SIG-M5 treated with dmso at 0.1 percent for 504 hours (cell line): ENCODE data around the gene CRLF3.
"Not testable (repeated sequence)": the region's sequence is repeated elsewhere in the genome, so short reads cannot be mapped to it uniquely, and the experiment has no call there.

Experiments used
- DNase-seq: peaks from one replicate; lab custom pipeline; 2025; ENCODE audit not compliant: unreplicated experiment; lab: John Stamatoyannopoulos, UW

Gene CRLF3

GRCh38 chr17:30814860-30815259 is 9.6 kb downstream of the CRLF3 start:
- DNase-seq = peak; percentile 73

GRCh38 chr17:30814236-30814635 is 10.3 kb downstream of the CRLF3 start:
- not testable (repeated sequence) for DNase-seq

DNA sequence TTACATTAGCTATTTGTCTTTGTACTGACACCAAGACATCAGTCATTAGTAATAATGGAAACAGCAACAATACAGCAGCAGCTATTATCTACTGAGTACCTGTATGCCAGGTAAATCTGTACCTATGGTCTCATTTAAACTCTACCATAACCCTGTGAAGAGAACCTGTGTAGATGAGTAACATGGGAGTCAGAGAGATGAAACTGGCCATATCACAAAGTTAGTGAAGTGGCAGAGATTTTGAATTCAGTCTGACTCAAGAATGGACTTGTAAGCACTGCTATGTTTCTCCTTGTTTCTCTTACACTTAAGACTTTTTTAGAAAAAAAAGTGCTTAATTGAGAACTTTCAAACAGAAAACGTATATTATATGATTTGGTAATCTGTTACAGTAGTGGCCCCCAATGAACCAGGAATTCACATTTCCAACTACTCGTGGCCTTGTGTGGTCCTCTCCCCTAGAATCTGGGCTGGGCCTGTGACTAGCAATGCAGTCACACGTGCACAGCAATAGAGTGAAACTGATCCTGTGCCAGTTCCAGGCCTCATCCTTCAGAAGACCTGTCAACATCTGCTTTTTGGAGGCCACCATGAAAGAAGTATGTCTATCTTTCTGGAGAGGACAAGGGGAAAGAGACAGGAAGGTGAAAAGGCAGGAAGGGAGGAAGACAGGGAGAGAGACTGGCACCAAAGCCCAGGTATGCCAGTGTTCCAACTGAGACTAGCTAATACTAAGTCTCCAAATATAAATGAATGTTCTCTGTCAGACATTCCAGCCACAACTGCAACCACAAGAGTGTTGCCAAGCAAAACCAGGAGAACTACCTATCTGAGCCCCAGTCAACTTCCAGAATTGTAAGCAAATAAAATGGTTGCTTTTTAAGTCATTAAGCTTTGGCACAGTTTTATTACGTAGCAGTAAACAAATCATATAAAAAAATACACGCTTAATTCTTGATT is 12.0 kb downstream of the CRLF3 start:
- DNase-seq = no peak

DNA sequence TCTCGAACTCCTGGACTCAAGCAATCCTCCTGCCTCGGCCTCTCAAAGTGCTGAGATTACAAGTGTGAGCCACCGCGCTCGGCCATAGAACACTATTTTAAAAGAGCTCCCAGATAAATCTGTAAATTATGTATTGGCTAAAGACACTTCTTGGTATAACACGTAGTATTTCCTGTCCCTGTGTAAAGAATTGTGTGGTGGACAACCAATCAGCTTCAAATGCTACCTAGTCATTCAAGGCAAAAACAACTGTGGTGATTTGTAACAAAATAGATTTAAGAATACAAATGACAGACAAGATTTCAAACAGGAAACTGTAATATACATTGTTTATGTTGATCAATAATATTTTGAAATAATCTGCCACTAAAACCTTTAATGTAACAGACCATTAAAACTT is 14.6 kb downstream of the CRLF3 start:
- no peak for DNase-seq

DNA sequence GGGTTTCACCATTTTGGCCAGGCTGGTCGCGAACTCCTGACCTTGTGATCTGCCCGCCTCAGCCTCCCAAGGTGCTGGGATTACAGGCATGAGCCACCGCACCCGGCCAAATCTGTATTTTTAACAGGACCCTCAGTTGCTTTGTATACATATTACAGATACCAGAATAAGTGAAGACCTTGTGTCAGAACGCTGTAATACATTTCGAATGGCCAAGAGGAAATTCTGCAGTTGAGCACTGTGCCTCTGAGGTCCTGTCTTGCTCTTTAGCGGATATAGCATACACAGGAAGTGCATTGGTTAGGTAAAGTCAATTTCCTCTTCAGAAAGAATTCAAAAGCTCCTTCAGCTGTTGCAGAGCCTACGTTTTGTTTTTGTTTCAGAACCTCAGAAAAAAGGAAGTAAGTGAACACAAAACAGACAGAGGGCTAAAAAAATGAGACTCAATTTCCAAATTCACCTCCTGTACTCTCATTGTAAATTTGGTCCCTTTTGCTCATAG is 15.7 kb downstream of the CRLF3 start:
- DNase-seq = peak; percentile 97

GRCh38 chr17:30807896-30808295 is 16.6 kb downstream of the CRLF3 start:
- no peak for DNase-seq

DNA sequence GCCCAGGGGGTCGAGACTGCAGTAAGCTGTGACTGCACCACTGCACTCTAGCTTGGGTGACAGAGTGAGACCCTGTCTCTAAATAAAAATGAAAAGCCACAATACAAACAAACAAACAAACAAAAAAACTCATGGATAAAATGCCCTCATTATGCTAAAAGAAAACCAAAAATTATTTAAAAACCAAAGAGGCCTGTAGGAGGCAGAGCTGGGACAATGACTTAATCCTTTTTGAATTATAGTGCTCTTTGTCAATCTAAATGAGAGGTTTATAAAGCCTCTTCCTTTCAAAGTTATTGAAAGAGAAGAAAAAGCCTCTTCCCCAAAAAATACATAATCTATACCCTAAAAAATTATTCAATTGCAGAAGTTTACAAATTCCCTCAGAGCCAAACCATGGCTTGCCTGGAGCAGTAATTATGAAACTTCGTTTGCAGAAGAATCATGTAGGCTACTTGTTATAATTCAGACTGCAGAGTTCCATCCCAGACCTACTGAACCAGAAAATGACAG is 18.5 kb downstream of the CRLF3 start:
- no peak for DNase-seq

- no peak for DNase-seq
Measured at GRCh38 chr17:30801671-30802070, 22.8 kb downstream of the CRLF3 start.

- no peak for DNase-seq
Measured at GRCh38 chr17:30796016-30796415, 28.5 kb downstream of the CRLF3 start.

- DNase-seq = no peak
Measured at GRCh38 chr17:30794372-30794771, 30.1 kb downstream of the CRLF3 start.

- DNase-seq = no peak
Measured at GRCh38 chr17:30793282-30793977, 31.1 kb downstream of the CRLF3 start.

DNA sequence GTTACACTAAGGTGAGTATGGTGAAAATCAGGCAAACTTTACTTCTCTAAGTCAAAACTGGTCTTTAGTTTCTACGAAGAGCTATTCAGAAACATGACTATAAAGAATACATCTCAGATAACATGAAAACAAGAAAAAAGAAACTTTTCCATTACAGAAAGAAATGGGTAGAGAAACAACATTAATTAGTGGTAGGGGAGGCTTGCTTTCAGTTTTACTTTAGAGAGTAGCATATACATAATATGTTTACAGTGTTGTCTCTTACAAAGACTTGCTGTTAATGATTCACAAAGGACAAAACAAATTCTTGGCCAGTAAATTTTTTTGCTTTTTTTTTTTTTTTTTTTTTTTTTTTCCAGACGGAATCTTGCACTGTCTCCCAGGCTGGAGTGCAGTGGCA is 34.2 kb downstream of the CRLF3 start:
- DNase-seq = no peak

GRCh38 chr17:30788918-30789317 is 35.6 kb downstream of the CRLF3 start:
- DNase-seq = no peak

DNA sequence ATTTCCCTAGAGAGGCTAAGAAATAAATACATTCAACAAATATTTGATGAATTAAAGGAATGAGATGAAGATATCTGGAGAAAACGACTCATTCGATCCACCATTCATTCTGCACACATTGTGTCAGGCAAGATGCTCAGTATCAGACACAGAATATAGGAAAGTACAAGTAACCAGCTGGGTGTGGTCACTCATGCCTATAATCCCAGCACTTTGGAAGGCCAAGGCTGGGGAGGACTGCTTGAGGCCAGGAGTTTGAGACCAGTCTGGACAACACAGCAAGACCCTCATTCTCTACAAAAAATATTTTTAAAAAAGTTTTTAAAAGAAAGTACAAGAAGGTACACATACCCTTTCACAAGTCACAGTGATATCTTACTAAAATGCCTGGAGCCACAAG is 42.3 kb downstream of the CRLF3 start:
- no peak for DNase-seq

DNA sequence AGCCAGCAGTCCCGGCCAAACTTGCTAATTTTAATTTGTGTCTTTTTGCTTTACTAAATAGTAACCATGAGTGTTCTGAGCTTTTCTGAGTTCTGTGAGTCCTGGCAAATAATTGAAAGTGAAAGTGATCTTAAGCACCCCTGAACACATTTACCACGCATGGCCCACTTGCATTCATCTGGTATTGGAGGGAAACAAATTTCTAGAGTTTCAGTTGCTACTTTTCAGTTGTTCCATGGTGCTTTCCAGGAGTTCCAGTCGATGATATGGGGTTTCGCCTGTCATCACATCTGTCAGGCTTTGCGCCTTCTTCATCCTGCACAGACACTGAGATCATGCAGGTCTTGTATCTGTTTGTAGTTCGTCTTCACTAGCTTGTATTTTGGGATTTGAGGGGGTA is 44.1 kb downstream of the CRLF3 start:
- DNase-seq = no peak

DNA sequence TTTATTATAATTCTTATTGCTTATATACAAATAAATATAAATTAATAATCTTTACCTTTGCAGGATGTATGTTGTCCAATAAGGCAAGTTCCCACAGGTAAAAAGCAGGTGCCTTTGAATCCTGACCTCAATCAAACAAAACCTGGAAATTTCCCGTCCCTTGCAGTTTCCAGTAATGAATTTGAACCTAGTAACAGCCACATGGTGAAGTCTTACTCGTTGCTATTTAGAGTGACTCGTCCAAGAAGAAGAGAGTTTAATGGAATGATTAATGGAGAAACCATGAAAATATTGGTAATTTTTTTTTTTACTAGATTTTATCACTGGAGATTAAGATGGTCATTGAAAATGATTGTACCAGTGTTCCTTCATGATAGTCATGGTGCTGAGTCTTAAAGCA is 55.7 kb downstream of the CRLF3 start:
- not testable (repeated sequence) for DNase-seq

GRCh38 chr17:30767641-30768404 is 56.7 kb downstream of the CRLF3 start:
- not testable (repeated sequence) for DNase-seq

DNA sequence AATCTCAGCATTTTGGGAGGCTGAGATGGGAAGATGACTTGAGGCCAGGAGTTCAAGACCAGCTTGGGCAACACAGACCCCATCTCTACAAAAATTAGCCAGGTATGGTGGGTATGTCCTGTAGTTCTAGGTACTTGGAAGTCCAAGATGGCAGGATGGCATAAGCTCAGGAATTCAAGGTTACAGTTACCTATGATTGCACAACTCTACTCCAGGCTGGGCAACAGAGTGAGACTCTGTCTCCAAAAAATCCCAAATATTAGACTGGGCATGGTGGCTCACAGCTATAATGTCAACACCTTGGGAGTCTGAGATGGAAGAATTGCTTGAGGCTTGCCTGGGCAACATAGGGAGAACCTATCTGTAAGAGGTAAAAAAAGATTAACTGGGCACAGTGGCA is 63.4 kb downstream of the CRLF3 start:
- DNase-seq = no peak

DNA sequence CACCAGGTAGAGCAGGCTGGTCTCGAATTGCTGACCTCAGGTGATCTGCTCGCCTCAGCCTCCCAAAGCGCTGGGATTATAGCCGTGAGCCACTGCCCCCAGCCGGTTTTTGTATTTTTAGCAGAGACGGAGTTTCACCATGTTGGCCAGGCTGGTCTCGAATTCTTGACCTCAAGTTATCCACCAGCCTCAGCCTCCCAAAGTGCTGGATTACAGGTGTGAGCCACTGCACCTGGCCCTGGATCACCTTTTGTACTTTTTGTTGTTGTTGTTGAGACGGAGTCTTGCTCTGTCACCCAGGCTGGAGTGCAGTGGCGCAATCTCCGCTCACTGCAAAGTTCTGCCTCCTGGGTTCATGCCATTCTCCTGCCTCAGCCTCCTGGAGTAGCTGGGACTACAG is 71.2 kb downstream of the CRLF3 start:
- DNase-seq = not testable (repeated sequence)

DNA sequence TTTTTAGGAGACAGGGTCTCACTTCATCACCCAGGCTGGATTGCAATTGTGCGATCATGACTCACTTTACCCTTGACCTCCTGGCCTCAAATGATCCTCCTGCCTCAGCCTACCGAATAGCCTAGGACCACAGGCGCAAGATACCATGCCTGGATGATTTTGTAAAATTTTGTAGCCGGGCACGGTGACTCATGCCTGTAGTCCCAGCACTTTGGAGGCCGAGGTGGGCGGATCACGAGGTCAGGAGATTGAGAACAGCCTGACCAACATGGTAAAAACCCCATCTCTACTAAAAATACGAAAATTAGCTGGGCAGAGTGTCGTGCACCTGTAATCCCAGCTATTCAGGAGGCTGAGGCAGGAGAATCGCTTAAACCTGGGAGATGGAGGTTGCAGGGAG is 73.5 kb downstream of the CRLF3 start:
- DNase-seq = not testable (repeated sequence)

DNA sequence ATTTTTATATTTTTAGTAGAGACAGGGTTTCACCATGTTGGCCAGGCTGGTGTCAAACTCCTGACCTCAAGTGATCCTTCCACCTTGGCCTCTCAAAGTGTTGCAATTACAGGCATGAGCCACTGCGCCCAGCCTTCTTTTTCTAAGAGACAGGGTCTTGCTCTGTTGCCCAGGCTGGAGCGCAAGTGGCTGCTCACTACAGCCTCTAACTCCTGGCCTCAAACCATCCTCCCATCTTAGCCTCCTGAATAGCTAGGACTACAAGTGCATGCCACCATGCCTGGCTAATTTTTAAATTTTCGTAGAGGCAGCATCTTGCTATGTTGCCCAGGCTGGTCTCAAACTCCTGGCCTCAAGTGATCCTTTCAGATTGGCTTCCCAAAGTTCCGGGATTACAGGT is 76.9 kb downstream of the CRLF3 start:
- DNase-seq = not testable (repeated sequence)
